ENCODE data around the gene MYO1F. TPM values are rescaled to one million over a fixed set of nuclear protein-coding genes. Genes with fewer than 3 reads are reported as not detected.

MYO1F gene
- total RNA-seq, 2 donors from 2014 or later, result 12.4 to 16.2 TPM

DNA sequence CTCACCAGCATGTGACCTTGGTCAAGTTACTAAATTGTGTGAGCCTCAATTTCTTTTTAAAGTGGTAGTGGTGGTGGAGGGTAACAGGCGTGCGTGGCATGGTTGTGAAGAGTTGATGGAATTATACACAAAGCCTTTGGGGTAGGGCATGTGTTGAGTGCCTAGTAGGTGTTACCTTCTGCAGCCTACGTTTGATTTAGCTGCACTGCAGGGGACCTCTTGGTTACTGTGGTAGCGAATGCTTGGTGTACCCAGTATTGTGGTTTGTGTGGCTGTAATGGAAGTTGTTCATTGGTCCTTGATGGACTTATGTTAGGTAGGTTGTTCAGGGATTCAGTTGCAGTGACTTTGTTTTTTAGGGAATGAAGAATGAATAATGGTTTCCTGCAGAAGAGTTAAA is 99.4 kb downstream of the MYO1F start:
- H3K36me3 Mint-ChIP-seq, result peaks cover 6 to 16% of the 10 kb centered on the region in 2 donors
- peak overlapping the region; percentile 81 to 82 for H3K27ac Mint-ChIP-seq
- DNase-seq (ENCODE audit: low spot score in 2 of 2), result no peak
- peak; percentile 16 to 37 for ATAC-seq
- H3K9me3 Mint-ChIP-seq, result no peaks in the 10 kb centered on the region

DNA sequence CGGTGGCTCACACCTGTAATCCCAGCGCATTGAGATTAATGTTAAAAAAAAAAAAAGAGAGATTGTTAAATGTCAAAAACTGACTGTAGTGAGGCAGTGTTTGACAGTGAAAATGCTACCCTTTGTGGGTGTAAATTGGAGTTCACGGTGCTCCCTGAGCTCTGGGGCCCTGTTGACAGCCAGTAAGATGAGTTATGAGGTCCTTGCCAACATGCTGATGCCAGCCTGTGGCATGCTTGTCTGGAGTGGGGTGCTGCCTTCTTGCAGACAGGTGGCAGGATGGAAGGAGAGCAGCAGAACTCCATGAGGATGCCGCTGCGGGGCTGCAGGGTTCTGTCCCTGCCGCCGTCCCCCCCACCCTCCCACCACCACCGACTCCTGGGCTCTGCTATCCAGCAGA is 100.7 kb downstream of the MYO1F start:
- no peak for DNase-seq (ENCODE audit: low spot score in 2 of 2)

DNA sequence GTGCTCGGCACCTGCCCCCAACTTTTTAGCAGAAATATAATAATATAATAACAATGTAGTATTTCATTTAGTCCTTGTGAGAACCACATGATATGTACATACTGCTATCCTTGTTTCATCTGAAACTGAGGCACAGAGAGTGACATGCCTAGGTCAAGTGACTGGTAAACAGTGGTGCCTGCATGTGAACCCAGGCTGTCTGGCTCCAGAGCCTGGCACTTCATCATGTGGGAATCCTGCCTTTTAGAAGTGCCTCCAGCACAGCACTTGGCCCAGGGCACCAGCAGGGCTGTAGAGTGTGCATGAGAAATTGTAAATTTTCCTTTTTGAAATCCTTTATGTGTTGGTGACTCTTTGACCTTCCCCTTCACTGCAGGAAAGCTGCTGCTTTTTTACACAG is 102.2 kb downstream of the MYO1F start:
- H3K9me3 Mint-ChIP-seq, result no peaks in the 10 kb centered on the region
- peaks cover 12 to 21% of the 10 kb centered on the region in 2 donors for H3K36me3 Mint-ChIP-seq
- peak overlapping the region in 1 of 2 donors; percentile 88 for H3K27ac Mint-ChIP-seq
- no peak for ATAC-seq
- DNase-seq (ENCODE audit: low spot score in 2 of 2), result no peak

More for the DNA sequence above, 100.7 kb downstream of the MYO1F start:
- Mint-ChIP-seq H3K36me3 (peaks cover 6 to 16% of the 10 kb centered on the region in 2 donors), H3K9me3 (no peaks in the 10 kb centered on the region), H3K27ac (peak overlapping the region in 1 of 2 donors; percentile 76)
- no peak for ATAC-seq

DNA sequence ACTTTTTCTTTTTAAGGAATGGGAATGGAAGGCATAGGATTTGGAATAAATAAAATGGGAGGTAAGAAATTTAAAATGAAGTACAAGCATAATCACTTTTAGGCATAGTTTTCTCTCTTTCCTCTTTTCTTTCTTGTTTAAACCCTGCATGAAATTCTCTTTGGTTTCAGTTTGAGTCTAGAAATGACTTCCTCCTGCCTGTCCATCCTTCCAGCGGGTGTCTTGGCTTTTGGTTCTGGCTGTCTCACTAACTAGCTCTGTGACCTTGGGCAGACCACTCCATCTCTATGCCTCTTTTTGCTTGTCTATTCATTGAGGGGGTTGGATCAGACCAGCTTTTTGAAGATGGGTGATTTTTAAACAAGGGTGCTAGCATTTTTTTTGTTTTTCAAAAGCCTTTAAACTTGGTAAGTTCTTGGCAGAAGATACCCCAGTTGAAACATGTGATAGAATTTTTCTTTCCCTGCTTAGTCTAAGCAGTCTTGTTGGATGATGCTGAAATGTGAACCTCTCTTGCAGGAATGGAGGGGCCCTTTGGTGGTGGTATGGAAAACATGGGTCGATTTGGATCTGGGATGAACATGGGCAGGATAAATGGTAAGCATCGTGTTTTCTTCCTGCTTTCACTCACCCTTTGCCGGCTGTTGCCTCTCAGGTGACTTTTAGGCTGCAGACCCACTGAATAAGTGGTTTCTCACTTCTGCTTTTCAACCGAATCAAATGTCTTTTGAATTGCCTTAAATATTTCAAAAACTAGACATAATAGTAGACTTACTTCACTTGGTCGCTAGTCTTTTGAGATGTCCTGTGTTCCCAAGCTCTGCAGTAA is 103.4 kb downstream of the MYO1F start:
- H3K27ac Mint-ChIP-seq, result peak overlapping the region; percentile 3 to 95
- H3K36me3 Mint-ChIP-seq, result peaks cover 20 to 32% of the 10 kb centered on the region in 2 donors
- DNase-seq (ENCODE audit: low spot score in 2 of 2) (no peak), ATAC-seq (no peak)
- H3K9me3 Mint-ChIP-seq, result no peaks in the 10 kb centered on the region

Other genes with a start within 250 kb of the MYO1F start
- gene KANK3, start 234.2 kb downstream of the MYO1F start, total RNA-seq, result 1 to 10 TPM; 1.5 to 1.7 TPM
- 1 to 10 TPM in 1 of 2 donors, not detected in 1; 9.5 TPM for gene ANGPTL4, start 213.3 kb downstream of the MYO1F start, total RNA-seq
- 10 to 100 TPM; 76.6 to 81.5 TPM for gene RAB11B, start 187.1 kb downstream of the MYO1F start, total RNA-seq
- gene MARCHF2, start 164.1 kb downstream of the MYO1F start, total RNA-seq, result 10 to 100 TPM in 1 of 2 donors, 1 to 10 TPM in 1; 7.3 to 14.9 TPM
- 100 to 1,000 TPM; 105 to 243 TPM for gene HNRNPM, start 132.5 kb downstream of the MYO1F start, total RNA-seq
- gene PRAM1, start 74.8 kb downstream of the MYO1F start, total RNA-seq, result 1 to 10 TPM; 1.4 to 2.9 TPM
- 10 to 100 TPM; 24.6 to 28.0 TPM for gene ZNF414, start 63.3 kb downstream of the MYO1F start, total RNA-seq
- 10 to 100 TPM in 1 of 2 donors, 1 to 10 TPM in 1; 5.1 to 11.3 TPM for gene ADAMTS10, start 33.3 kb upstream of the MYO1F start, total RNA-seq
- gene NFILZ, start 53.2 kb upstream of the MYO1F start, total RNA-seq, result not detected
- not detected for gene ACTL9, start 121.4 kb upstream of the MYO1F start, total RNA-seq
- not detected for gene OR2Z1, start 144.2 kb upstream of the MYO1F start, total RNA-seq